Uterus (tissue), 2 donors: Measurements from ENCODE around the gene FER.

Experiments
- CTCF ChIP-seq, 4 experiments: fragments of 200-600 bp in 2 of 4; fragments of 450-650 bp in 2 of 4; sonication (generic) in 2 of 4; IDR thresholded peaks; one replicate each; pipeline ENCODE4 v1.5.1; 2016 to 2019; ENCODE audit warnings: antibody characterized with exemption in 4 of 4, mild to moderate bottlenecking in 2 of 4, moderate library complexity in 1 of 4
- POLR2A ChIP-seq, 2 donors: fragments of 450-650 bp; IDR thresholded peaks; one replicate each; pipeline ENCODE4 v1.6.1; 2016; ENCODE audit warnings: antibody characterized with exemption in 2 of 2, mild to moderate bottlenecking in 1 of 2, moderate library complexity in 1 of 2

DNA sequence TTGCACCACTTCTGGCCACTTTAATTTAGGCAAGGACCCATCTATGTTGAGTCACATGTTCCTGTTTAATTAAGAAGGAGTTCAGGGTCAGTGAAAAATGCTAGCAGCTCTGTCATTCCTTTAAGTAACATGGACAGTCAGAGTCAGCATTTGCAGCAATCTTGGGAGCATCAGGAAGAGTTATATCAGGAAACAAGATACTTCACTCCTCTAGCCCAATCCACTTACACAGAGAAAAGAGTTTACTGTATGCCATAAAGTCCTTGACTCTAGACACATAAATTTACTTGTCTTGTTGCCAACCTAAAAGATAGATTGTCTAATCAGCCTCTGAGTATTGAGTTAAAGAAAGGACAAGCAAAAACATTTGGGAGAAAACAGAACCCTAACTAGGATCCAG, 395.3 kb downstream of the FER start:
- TF ChIP-seq CTCF (IDR thresholded peaks at IDR 0.05) (no peak), POLR2A (IDR thresholded peaks at IDR 0.05) (no peak)
